GM21576 (cell line): ENCODE results near the gene GPAT2.
"Not testable (repeated sequence)": the region's sequence is repeated elsewhere in the genome, so short reads cannot be mapped to it uniquely, and the experiment has no call there.

Experiments used
- ATAC-seq: cut with Tn5 transposase; IDR thresholded peaks from one replicate; pipeline ENCODE4 v1.9.1; 2021; ENCODE audit warnings: mild to moderate bottlenecking, moderate library complexity; ENCODE audit not compliant: unreplicated experiment

The GPAT2 gene

GRCh38 chr2:96065381-96065930 lies 30.7 kb upstream of the GPAT2 start:
- ATAC-seq, result no peak

- ATAC-seq, result not testable (repeated sequence)
Observed at GRCh38 chr2:96064760-96065159, 30.0 kb upstream of the GPAT2 start.

GRCh38 chr2:96064047-96064675 lies 29.4 kb upstream of the GPAT2 start:
- not testable (repeated sequence) for ATAC-seq

GRCh38 chr2:96063116-96063899 lies 28.6 kb upstream of the GPAT2 start:
- not testable (repeated sequence) for ATAC-seq

- ATAC-seq, result not testable (repeated sequence)
Observed at GRCh38 chr2:96062483-96062882, 27.8 kb upstream of the GPAT2 start.

- ATAC-seq, result not testable (repeated sequence)
Observed at GRCh38 chr2:96061901-96062300, 27.2 kb upstream of the GPAT2 start.

- not testable (repeated sequence) for ATAC-seq
Observed at GRCh38 chr2:96061197-96061817, 26.6 kb upstream of the GPAT2 start.

GRCh38 chr2:96060325-96060724 lies 25.6 kb upstream of the GPAT2 start:
- ATAC-seq, result not testable (repeated sequence)

GRCh38 chr2:96059443-96059842 lies 24.7 kb upstream of the GPAT2 start:
- ATAC-seq, result not testable (repeated sequence)

GRCh38 chr2:96055830-96056229 lies 21.1 kb upstream of the GPAT2 start:
- ATAC-seq, result not testable (repeated sequence)

- not testable (repeated sequence) for ATAC-seq
Observed at GRCh38 chr2:96054537-96054936, 19.8 kb upstream of the GPAT2 start.

- ATAC-seq, result not testable (repeated sequence)
Observed at GRCh38 chr2:96053385-96053784, 18.7 kb upstream of the GPAT2 start.

- ATAC-seq, result not testable (repeated sequence)
Observed at GRCh38 chr2:96052632-96053031, 17.9 kb upstream of the GPAT2 start.

- ATAC-seq, result not testable (repeated sequence)
Observed at GRCh38 chr2:96049917-96050262, 15.2 kb upstream of the GPAT2 start.

GRCh38 chr2:96049049-96049916 lies 14.6 kb upstream of the GPAT2 start:
- ATAC-seq, result not testable (repeated sequence)

- ATAC-seq, result not testable (repeated sequence)
Observed at GRCh38 chr2:96035554-96035953, 838 bp upstream of the GPAT2 start.

GRCh38 chr2:96033997-96034396 lies 719 bp downstream of the GPAT2 start:
- ATAC-seq, result not testable (repeated sequence)

- not testable (repeated sequence) for ATAC-seq
Observed at GRCh38 chr2:96027725-96028325, 6.9 kb downstream of the GPAT2 start.

- ATAC-seq, result not testable (repeated sequence)
Observed at GRCh38 chr2:96025755-96026154, 9.0 kb downstream of the GPAT2 start.

- ATAC-seq, result no peak
Observed at GRCh38 chr2:96025194-96025492, 9.6 kb downstream of the GPAT2 start.
